ENCODE results near the gene FBXL16.

Gene FBXL16

DNA sequence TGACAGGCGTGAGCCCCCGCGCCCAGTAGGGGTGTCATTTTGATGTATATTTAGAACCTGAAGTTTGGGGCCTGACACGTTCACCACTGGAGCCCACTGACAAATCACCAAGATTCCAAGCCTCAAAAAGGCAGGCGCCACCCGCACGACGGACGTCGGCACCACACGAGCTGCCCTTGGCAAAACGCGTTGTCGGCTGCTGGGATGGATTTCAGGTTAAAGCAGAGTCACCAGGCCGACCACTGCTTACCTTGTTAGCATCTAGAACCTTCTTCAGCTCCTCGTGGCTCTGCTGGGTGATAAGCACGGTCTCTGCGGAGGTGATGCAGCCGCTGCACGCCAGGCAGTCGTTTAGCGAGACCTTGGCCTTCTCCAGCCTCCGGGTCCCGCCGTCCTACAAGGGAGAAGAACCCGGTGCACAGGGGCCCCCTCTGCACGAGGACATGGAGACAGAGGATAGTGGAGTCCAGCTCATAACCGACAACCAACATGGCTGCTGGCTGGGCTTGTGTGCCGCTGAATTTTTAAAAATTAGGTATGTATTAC lies 31.4 kb upstream of the FBXL16 start:
- H3K79me2 ChIP-seq (ENCODE audit: low read length) = peaks cover 15% of the 10 kb centered on the region

DNA sequence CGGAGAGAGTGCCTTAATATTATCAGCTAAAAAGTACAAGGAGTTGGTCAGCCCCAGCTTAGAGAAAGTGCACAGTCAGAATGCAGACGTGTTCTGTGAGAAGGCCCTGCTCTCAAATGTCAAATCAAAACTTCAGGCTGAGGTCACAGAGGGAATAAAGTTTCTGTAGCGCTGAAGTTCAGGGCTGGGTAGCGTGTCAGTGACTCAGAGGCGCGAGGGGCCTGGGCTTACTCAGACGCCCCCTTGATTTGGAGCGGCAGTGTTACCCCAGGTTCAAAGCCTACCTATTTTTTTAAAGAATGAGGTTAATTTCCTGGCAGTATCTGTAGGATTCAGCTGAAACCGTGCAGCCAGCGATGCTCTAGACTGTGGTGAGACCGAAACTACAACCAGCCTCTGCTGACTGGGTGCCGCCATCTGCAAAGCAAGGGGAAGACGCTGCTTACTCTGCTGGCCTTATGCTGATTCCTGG lies 30.4 kb upstream of the FBXL16 start:
- Histone ChIP-seq H3K27me3 (replicated peaks; ENCODE audit: insufficient read depth, low read length) (no peaks in the 10 kb centered on the region), H3K9ac (ENCODE audit: low read length) (peak overlapping the region; percentile 4; the same call in 1 of the 2 replicates), H3K9me2 (replicated peaks; ENCODE audit: insufficient read depth, low read length) (no peaks in the 10 kb centered on the region), H3K79me2 (ENCODE audit: low read length) (peaks cover 15% of the 10 kb centered on the region), H3K4me2 (ENCODE audit: low read depth, low read length) (peak overlapping the region; percentile 69), H3K4me3 (ENCODE audit: low read length) (no peak overlapping the region), H3K36me3 (replicated peaks; ENCODE audit: insufficient read depth, low read length) (no peaks in the 10 kb centered on the region), H3K4me1 (ENCODE audit: low read length) (peaks cover 38% of the 10 kb centered on the region), H3K9me3 (replicated peaks; ENCODE audit: insufficient read depth, low read length) (no peaks in the 10 kb centered on the region), H3F3A (ENCODE audit: insufficient read depth, low read length) (peaks cover 25% of the 10 kb centered on the region), H3K27ac (ENCODE audit: low read length) (peak overlapping the region; percentile 79), H4K20me1 (ENCODE audit: insufficient read depth, low read length) (no peaks in the 10 kb centered on the region), H2AFZ (ENCODE audit: low read length) (no peak overlapping the region)
- no peak for TF ChIP-seq EZH2 (optimal IDR thresholded peaks at IDR 0.05; ENCODE audit: low read depth, low read length)
- TF ChIP-seq, protein P1, sequence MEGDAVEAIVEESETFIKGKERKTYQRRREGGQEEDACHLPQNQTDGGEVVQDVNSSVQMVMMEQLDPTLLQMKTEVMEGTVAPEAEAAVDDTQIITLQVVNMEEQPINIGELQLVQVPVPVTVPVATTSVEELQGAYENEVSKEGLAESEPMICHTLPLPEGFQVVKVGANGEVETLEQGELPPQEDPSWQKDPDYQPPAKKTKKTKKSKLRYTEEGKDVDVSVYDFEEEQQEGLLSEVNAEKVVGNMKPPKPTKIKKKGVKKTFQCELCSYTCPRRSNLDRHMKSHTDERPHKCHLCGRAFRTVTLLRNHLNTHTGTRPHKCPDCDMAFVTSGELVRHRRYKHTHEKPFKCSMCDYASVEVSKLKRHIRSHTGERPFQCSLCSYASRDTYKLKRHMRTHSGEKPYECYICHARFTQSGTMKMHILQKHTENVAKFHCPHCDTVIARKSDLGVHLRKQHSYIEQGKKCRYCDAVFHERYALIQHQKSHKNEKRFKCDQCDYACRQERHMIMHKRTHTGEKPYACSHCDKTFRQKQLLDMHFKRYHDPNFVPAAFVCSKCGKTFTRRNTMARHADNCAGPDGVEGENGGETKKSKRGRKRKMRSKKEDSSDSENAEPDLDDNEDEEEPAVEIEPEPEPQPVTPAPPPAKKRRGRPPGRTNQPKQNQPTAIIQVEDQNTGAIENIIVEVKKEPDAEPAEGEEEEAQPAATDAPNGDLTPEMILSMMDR (IDR thresholded peaks at IDR 0.05; ENCODE audit: low read length) = no peak
- TF ChIP-seq EZH2phosphoT487 (IDR thresholded peaks at IDR 0.05; ENCODE audit: low read length) = no peak
- peak; percentile 88 for DNase-seq

More for the DNA sequence above, 31.4 kb upstream of the FBXL16 start:
- Histone ChIP-seq H3K27me3 (replicated peaks; ENCODE audit: insufficient read depth, low read length) (no peaks in the 10 kb centered on the region), H3K36me3 (replicated peaks; ENCODE audit: insufficient read depth, low read length) (no peaks in the 10 kb centered on the region), H2AFZ (ENCODE audit: low read length) (no peak overlapping the region), H3K9me3 (replicated peaks; ENCODE audit: insufficient read depth, low read length) (no peaks in the 10 kb centered on the region), H3K4me1 (ENCODE audit: low read length) (peaks cover 38% of the 10 kb centered on the region), H4K20me1 (ENCODE audit: insufficient read depth, low read length) (no peaks in the 10 kb centered on the region), H3K9ac (ENCODE audit: low read length) (no peak overlapping the region), H3K4me2 (ENCODE audit: low read depth, low read length) (no peak overlapping the region), H3K9me2 (replicated peaks; ENCODE audit: insufficient read depth, low read length) (no peaks in the 10 kb centered on the region), H3F3A (ENCODE audit: insufficient read depth, low read length) (peaks cover 25% of the 10 kb centered on the region), H3K4me3 (ENCODE audit: low read length) (no peak overlapping the region), H3K27ac (ENCODE audit: low read length) (no peak overlapping the region)
- no peak for DNase-seq
- TF ChIP-seq EZH2phosphoT487 (IDR thresholded peaks at IDR 0.05; ENCODE audit: low read length) = no peak
- TF ChIP-seq, protein P1 (IDR thresholded peaks at IDR 0.05; ENCODE audit: low read length) = no peak
- no peak for TF ChIP-seq EZH2 (optimal IDR thresholded peaks at IDR 0.05; ENCODE audit: low read depth, low read length)

DNA sequence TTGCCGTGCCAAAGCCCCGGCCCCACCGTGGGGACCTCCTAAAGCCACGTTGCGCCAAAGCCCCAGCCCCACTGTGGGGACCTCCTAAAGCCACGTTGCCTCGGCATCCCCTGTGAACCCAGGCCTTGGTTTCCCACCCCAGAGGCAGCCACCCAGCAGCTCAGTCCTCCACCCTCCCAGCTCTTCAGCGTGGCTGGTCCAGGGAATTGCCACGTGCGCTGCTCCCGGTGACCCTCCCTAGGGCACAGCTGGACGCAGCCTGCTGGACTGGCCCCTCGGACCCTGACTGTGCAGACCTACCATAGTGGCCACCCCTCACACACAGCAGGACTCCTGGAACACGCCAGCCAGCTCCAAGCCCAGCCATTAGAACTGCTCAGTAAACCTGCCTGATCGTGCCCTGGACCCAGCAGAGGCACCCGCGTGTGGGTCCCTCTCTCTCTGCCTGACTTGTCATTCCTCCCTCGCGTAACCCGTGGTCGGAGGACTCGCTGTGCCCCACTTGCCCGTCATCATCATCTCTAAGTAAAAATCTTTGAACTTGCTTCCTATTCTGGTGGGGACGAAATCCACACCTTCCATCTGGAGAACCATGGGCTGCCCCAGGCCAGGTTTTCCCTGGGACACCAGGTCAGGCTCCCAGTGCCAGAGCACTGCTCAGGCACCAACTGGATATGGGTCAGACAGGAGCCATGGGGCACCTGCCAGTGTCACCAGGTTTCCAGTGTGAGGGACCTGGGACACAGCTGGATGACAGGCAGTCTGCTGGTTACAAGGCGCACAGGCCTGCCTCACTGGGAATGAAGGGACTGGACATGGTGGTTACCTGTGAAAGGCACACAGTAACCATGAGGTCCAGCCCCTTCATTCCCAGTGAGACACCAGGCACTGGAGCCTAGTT lies 29.6 kb upstream of the FBXL16 start:
- peak overlapping the region; percentile 4; the same call in 1 of the 2 replicates for H3K9ac ChIP-seq (ENCODE audit: low read length)
- TF ChIP-seq, protein P1 (IDR thresholded peaks at IDR 0.05; ENCODE audit: low read length) = no peak
- TF ChIP-seq EZH2phosphoT487 (IDR thresholded peaks at IDR 0.05; ENCODE audit: low read length) = no peak
- no peak for TF ChIP-seq EZH2 (optimal IDR thresholded peaks at IDR 0.05; ENCODE audit: low read depth, low read length)
- H4K20me1 ChIP-seq (ENCODE audit: insufficient read depth, low read length) = no peaks in the 10 kb centered on the region
- no peaks in the 10 kb centered on the region for H3K27me3 ChIP-seq (replicated peaks; ENCODE audit: insufficient read depth, low read length)
- peaks cover 10% of the 10 kb centered on the region for H3K79me2 ChIP-seq (ENCODE audit: low read length)
- H3K36me3 ChIP-seq (replicated peaks; ENCODE audit: insufficient read depth, low read length) = no peaks in the 10 kb centered on the region
- H3F3A ChIP-seq (ENCODE audit: insufficient read depth, low read length) = peaks cover 25% of the 10 kb centered on the region
- no peak overlapping the region for H3K4me3 ChIP-seq (ENCODE audit: low read length)
- no peak for DNase-seq
- H2AFZ ChIP-seq (ENCODE audit: low read length) = no peak overlapping the region
- peak overlapping the region; percentile 79; the same call in 1 of the 2 replicates for H3K27ac ChIP-seq (ENCODE audit: low read length)
- no peaks in the 10 kb centered on the region for H3K9me2 ChIP-seq (replicated peaks; ENCODE audit: insufficient read depth, low read length)
- H3K4me2 ChIP-seq (ENCODE audit: low read depth, low read length) = peak overlapping the region; percentile 69
- H3K9me3 ChIP-seq (replicated peaks; ENCODE audit: insufficient read depth, low read length) = no peaks in the 10 kb centered on the region
- peaks cover 38% of the 10 kb centered on the region for H3K4me1 ChIP-seq (ENCODE audit: low read length)
